Retinal pigment epithelial cell (primary cell): ENCODE measurements around the gene HNRNPC.
"Not testable (repeated sequence)": the region's sequence is repeated elsewhere in the genome, so short reads cannot be mapped to it uniquely, and the experiment has no call there.

Experiments
- DNase-seq: peaks from one replicate; pipeline ENCODE4 v3.0.0-alpha.2; 2010; ENCODE audit warnings: low read depth
- H3K4me3 ChIP-seq: 2 replicates; pipeline ENCODE4 v1.5.1; 2011; ENCODE audit warnings: mild to moderate bottlenecking, low read length, control low read depth, moderate library complexity
- CTCF ChIP-seq: conservative IDR thresholded peaks from 2 replicates; pipeline ENCODE4 v1.5.1; 2011; ENCODE audit warnings: low read depth, low read length, control low read depth, inconsistent platforms

The HNRNPC gene

DNA sequence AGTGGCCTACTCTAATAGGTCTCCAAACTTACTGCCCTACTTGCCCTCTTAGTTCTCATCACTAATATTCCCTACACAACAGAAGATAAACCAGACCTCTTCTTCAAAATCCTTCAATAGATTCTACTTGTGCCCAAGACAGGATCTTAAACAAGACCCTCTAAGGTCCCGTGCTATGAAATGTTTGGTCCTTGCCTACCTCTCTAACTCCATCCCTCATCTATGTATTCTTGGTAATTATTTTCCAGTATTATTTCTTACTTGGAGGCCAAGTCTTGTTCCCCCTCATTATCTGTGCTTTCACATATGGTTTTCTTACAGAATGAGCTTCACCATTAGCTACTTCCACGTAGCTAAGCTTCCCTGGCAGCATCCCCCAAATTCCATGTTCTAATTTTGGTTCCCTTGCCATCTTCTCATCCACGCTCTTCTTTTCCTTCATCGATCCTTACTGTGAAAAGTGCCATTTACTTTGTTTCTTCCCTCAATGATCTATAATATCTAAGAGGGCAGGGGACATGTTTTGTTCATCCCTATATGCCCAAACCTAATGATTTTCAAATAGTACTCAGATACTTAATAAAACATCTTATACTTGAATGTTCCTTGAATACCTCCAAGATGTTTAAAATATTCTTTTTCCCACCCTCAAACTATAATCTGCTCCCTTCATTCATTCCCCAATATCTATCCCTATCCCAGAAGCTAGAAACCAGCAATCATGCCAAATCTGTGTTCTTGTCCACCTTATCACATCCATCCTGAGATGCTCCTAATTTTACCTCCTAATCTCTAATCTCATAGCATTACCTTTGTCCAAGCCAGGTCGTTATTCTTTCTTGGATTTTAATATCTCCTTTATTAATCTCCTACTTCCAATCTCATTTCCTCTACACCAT is 10.1 kb downstream of the HNRNPC start:
- no peak for DNase-seq
- H3K4me3 ChIP-seq: no peak overlapping the region
- no peak for TF ChIP-seq CTCF

DNA sequence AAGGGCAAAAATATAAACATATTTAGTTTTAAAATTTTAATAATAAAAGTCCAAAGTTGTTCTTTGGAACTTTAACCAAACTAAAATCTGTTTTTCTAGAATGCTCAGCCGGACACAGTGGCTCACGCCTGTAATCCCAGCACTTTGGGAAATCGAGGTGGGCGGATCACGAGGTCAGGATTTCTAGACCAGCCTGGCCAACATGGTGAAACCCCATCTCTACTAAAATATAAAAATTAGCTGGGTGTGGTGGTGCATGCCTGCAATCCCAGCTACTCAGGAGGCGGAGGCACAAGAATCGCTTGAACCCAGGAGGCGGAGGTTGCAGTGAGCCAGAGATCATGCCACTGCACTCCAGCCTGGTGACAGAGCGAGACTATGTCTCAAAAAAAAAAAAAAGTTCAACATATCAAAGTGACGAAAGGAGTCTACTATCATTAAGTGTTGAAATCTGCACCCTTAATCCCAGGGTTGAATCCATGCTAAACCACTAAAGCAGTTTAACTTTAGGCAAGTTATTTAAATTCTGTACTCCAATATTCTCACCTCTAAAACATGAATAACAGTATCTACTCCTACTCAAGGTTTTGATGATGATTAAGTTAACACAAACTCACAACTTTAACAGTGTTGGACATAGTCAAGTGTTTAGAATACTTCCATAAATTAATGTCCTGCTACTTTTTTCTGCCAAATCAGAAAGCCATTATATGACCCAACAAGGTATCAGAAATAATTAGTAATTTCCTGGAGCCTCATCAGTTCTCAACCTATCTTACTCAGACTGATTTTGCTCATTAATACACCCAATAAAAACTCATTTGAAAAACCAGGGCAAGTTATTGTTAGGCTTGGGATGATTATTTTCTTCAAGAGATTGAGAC is 11.0 kb downstream of the HNRNPC start:
- no peak for DNase-seq
- no peak for TF ChIP-seq CTCF
- no peak overlapping the region for H3K4me3 ChIP-seq

DNA sequence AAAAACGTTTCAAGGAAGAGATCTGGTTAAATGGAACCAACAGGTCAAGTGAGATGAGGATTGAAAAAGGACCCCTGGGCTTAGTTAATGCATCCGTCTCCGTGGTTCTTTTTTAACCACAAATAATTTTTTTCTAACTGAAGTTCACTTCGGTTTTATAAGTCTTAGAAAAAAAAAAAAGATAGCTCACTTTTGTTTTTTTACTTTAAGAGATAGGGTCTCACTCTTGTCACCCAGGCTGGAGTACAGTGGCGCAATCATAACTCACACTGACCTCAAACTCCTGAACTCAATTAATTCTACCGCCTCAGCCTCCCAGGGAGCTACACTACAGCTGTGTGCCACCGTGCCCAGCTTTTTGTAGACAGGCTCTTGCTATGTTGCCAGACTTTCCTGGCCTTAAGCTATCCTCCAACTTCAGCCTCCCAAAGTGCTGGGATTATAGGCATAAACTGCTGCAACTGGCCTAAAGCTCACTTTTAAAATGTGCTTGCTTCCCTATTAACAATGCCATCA is 11.8 kb downstream of the HNRNPC start:
- DNase-seq: no peak
- no peak for TF ChIP-seq CTCF
- no peak overlapping the region for H3K4me3 ChIP-seq

DNA sequence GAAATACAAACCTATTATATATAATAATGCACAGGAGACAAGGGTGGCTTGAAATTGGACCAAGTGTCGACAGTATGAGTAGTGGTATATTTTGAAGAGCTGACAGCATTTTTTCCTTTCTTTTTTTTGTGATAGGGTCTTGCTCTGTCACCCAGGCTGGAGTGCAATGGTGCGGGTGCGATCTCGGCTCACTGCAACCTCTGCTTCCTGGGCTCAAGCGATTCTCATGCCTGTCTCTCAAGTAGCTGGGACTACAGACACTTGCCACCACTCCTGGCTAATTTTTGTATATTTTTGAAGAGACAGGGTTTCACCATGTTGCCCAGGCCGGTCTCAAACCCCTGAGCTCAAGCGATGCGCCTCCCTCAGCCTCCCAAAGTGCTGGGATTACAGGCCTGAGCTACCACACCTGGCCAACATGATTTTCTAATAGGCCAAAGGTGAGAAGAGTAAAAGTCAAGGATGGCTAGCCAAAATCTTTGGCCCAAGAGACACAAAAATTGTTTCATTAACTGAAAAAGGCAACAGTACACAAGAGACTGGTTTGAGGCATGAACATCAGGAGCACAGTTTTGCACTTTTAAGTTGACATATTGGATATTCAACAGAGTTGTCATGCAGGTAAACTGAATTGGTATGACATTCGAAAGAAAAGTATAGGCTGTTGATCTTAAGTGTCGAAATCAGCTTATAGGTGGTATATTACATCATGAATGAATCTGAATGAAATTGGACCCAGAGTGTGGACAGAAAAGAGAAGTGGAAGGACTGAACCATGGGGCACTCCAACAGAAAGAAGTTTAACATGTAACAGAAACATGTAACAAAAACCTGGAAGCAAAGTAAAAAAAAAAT is 12.5 kb downstream of the HNRNPC start:
- DNase-seq: no peak
- TF ChIP-seq CTCF: no peak
- H3K4me3 ChIP-seq: no peak overlapping the region

DNA sequence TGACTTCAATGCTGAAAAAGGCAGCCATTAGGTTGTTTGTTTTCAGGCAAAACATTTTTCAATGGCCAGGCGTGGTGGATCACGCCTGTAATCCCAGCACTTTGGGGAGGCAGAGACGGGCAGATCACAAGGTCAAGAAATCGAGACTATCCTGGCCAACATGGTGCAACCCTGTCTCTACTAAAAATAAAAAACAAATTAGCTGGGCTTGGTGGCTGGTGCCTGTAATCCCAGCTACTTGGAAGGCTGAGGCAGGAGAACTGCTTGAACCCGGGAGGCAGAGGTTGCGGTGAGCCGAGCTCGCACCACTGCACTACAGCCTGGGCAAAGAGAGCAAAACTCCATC is 13.2 kb downstream of the HNRNPC start:
- not testable (repeated sequence) for DNase-seq, H3K4me3 ChIP-seq

GRCh38 chr14:21255385-21256101 is 13.7 kb downstream of the HNRNPC start:
- DNase-seq: no peak
- H3K4me3 ChIP-seq: no peak overlapping the region
- no peak for TF ChIP-seq CTCF
